Measurements from ENCODE around the gene HMHB1.

- TF ChIP-seq CTCF (conservative IDR thresholded peaks at IDR 0.05 in 1 of 2, IDR thresholded peaks at IDR 0.05 in 1 of 2; ENCODE audit: low read depth in 1 of 2, low read length in 2 of 2) (no peak), EZH2 (IDR thresholded peaks at IDR 0.05; ENCODE audit: low read length, missing control alignments) (no peak)
Observed at GRCh38 chr5:143771189-143771588, 40.8 kb upstream of the HMHB1 start.

Measured in fibroblast of lung (primary cell).